Trophoblast cell (in vitro differentiated cells and primary cell): ENCODE results near the gene SAMD8.

Experiments
- DNase-seq, 2 donors: peaks; one replicate each; pipeline ENCODE4 v3.0.0-alpha.2; 2016
- H2AFZ ChIP-seq: 2 replicates; pipeline ENCODE4 v1.6.1; 2013; ENCODE audit warnings: low read length, moderate library complexity, mild to moderate bottlenecking; ENCODE audit not compliant: insufficient read depth, poor library complexity
- H2AK5ac ChIP-seq: 2 replicates; pipeline ENCODE4 v1.6.1; 2013; ENCODE audit warnings: mild to moderate bottlenecking, low read length
- H2BK120ac ChIP-seq: 2 replicates; pipeline ENCODE4 v1.6.1; 2013; ENCODE audit warnings: low read length, mild to moderate bottlenecking, moderate library complexity; ENCODE audit not compliant: insufficient read depth, poor library complexity
- H2BK12ac ChIP-seq: 2 replicates; pipeline ENCODE4 v1.6.1; 2013; ENCODE audit warnings: mild to moderate bottlenecking, low read length, moderate library complexity
- H2BK5ac ChIP-seq: 2 replicates; pipeline ENCODE4 v1.6.1; 2013; ENCODE audit warnings: low read length, low read depth, moderate library complexity, mild to moderate bottlenecking; ENCODE audit not compliant: poor library complexity
- H3K14ac ChIP-seq: 2 replicates; pipeline ENCODE4 v1.6.1; 2013; ENCODE audit warnings: mild to moderate bottlenecking, low read length
- H3K18ac ChIP-seq: 2 replicates; pipeline ENCODE4 v1.6.1; 2013; ENCODE audit warnings: mild to moderate bottlenecking, low read length
- H3K23ac ChIP-seq: 2 replicates; pipeline ENCODE4 v1.6.1; 2013; ENCODE audit warnings: low read length
- H3K27ac ChIP-seq: 2 replicates; pipeline ENCODE4 v1.5.1; 2013; ENCODE audit warnings: low read depth, mild to moderate bottlenecking, inconsistent platforms, low read length, moderate library complexity
- H3K27me3 ChIP-seq: 2 replicates; pipeline ENCODE4 v1.6.1; 2013; ENCODE audit warnings: inconsistent platforms, mild to moderate bottlenecking, low read length, moderate library complexity; ENCODE audit not compliant: insufficient read depth
- H3K36me3 ChIP-seq, 2 experiments: 1 replicate in 1 of 2; 2 replicates in 1 of 2; pipeline ENCODE4 v1.6.1; 2013; ENCODE audit warnings: low read length in 2 of 2, mild to moderate bottlenecking in 2 of 2, moderate library complexity in 1 of 2; ENCODE audit not compliant: insufficient read depth in 2 of 2, control insufficient read depth in 1 of 2
- H3K4ac ChIP-seq: 2 replicates; pipeline ENCODE4 v1.6.1; 2013; ENCODE audit warnings: low read depth, mild to moderate bottlenecking, low read length, moderate library complexity
- H3K4me1 ChIP-seq, 2 experiments: 1 replicate in 1 of 2; 2 replicates in 1 of 2; pipeline ENCODE4 v1.6.1; 2013; ENCODE audit warnings: low read length in 2 of 2, mild to moderate bottlenecking in 2 of 2, moderate library complexity in 1 of 2; ENCODE audit not compliant: insufficient read depth in 2 of 2, control insufficient read depth in 1 of 2
- H3K4me2 ChIP-seq: 2 replicates; pipeline ENCODE4 v1.6.1; 2013; ENCODE audit warnings: inconsistent platforms, mild to moderate bottlenecking, low read length, moderate library complexity
- H3K4me3 ChIP-seq: 2 replicates; pipeline ENCODE4 v1.5.1; 2013; ENCODE audit warnings: mild to moderate bottlenecking, low read depth, low read length, inconsistent platforms
- H3K79me1 ChIP-seq: one replicate; pipeline ENCODE4 v1.6.1; 2013; ENCODE audit warnings: low read length
- H3K79me2 ChIP-seq: 2 replicates; pipeline ENCODE4 v1.6.1; 2013; ENCODE audit warnings: low read length, mild to moderate bottlenecking; ENCODE audit not compliant: control insufficient read depth, insufficient read depth, poor library complexity
- H3K9ac ChIP-seq: 2 replicates; pipeline ENCODE4 v1.6.1; 2013; ENCODE audit warnings: mild to moderate bottlenecking, low read length
- H3K9me3 ChIP-seq: 2 replicates; pipeline ENCODE4 v1.6.1; 2013; ENCODE audit warnings: low read depth, mild to moderate bottlenecking, control low read depth, inconsistent platforms, low read length; ENCODE audit not compliant: insufficient read depth
- H4K12ac ChIP-seq: 2 replicates; pipeline ENCODE4 v1.6.1; 2013; ENCODE audit warnings: low read depth, mild to moderate bottlenecking, low read length, moderate library complexity
- H4K8ac ChIP-seq: 2 replicates; pipeline ENCODE4 v1.6.1; 2013; ENCODE audit warnings: low read depth, mild to moderate bottlenecking, low read length, moderate library complexity
- H4K91ac ChIP-seq: one replicate; pipeline ENCODE4 v1.6.1; 2013; ENCODE audit warnings: low read depth, mild to moderate bottlenecking, low read length, moderate library complexity
- WGBS: extraction: QIAGEN DNeasy Blood & Tissue Kit; methylation state at CpG from one replicate; pipeline ENCODE4 v1.1.7; 2013; ENCODE audit warnings: missing lambda C conversion rate; ENCODE audit not compliant: insufficient read length, insufficient coverage; ENCODE audit errors: extremely low coverage; 5-methylcytosine and 5-hydroxymethylcytosine counted together

The SAMD8 gene

GRCh38 chr10:75226095-75226494 is 114.6 kb downstream of the SAMD8 start:
- H3K9me3 ChIP-seq = no peaks in the 10 kb centered on the region
- H3K9ac ChIP-seq = no peak overlapping the region
- H3K14ac ChIP-seq = no peak overlapping the region
- H2BK12ac ChIP-seq = no peak overlapping the region
- H2AK5ac ChIP-seq = peak overlapping the region; percentile 47
- H3K4me3 ChIP-seq = no peak overlapping the region
- H3K4me2 ChIP-seq = peak overlapping the region; percentile 31
- no peak overlapping the region for H3K23ac ChIP-seq
- peak overlapping the region; percentile 86 for H3K27ac ChIP-seq
- H2AFZ ChIP-seq = no peak overlapping the region
- H3K4me1 ChIP-seq = peaks cover 19 to 24% of the 10 kb centered on the region in 2 experiments
- H3K18ac ChIP-seq = no peak overlapping the region
- H4K91ac ChIP-seq = peak overlapping the region; percentile 69
- H2BK120ac ChIP-seq = peak overlapping the region; percentile 74
- peak overlapping the region; percentile 93 for H3K4ac ChIP-seq
- no peak for DNase-seq
- no CpG with 5 or more reads among the region's 2 CpGs for WGBS
- peaks cover 9% of the 10 kb centered on the region for H3K79me1 ChIP-seq
- H4K8ac ChIP-seq = no peak overlapping the region
- peak overlapping the region; percentile 81 for H2BK5ac ChIP-seq
- peaks cover 6% of the 10 kb centered on the region for H3K79me2 ChIP-seq
- H3K36me3 ChIP-seq = peaks cover 30 to 37% of the 10 kb centered on the region in 2 experiments
- H3K27me3 ChIP-seq = no peaks in the 10 kb centered on the region
- no peak overlapping the region for H4K12ac ChIP-seq

- Histone ChIP-seq H3K18ac (no peak overlapping the region), H3K27me3 (no peaks in the 10 kb centered on the region), H3K27ac (no peak overlapping the region), H4K12ac (no peak overlapping the region), H4K91ac (peak overlapping the region; percentile 48), H4K8ac (peak overlapping the region; percentile 53), H2BK5ac (peak overlapping the region; percentile 46), H3K79me2 (peaks cover 6% of the 10 kb centered on the region), H3K79me1 (peaks cover 9% of the 10 kb centered on the region), H2BK12ac (peak overlapping the region; percentile 81), H2AFZ (no peak overlapping the region), H2BK120ac (peak overlapping the region; percentile 74), H3K4me1 (peaks cover 19 to 24% of the 10 kb centered on the region in 2 experiments), H3K9ac (no peak overlapping the region), H3K4me3 (no peak overlapping the region), H3K36me3 (peaks cover 25 to 37% of the 10 kb centered on the region in 2 experiments), H2AK5ac (peak overlapping the region; percentile 35), H3K23ac (no peak overlapping the region), H3K4ac (peak overlapping the region; percentile 93), H3K9me3 (no peaks in the 10 kb centered on the region), H3K14ac (peak overlapping the region; percentile 85), H3K4me2 (no peak overlapping the region)
- WGBS = no CpG with 5 or more reads among the region's 5 CpGs
- DNase-seq = no peak
Measured at GRCh38 chr10:75226656-75227055, 115.2 kb downstream of the SAMD8 start.

GRCh38 chr10:75228278-75228677 is 116.8 kb downstream of the SAMD8 start:
- Histone ChIP-seq H2BK120ac (no peak overlapping the region), H3K18ac (peak overlapping the region; percentile 3)

GRCh38 chr10:75228834-75229233 is 117.4 kb downstream of the SAMD8 start:
- peaks cover 11% of the 10 kb centered on the region for H3K79me1 ChIP-seq
- no peak overlapping the region for H4K91ac ChIP-seq
- H3K36me3 ChIP-seq = peaks cover 21 to 42% of the 10 kb centered on the region in 2 experiments
- H3K14ac ChIP-seq = no peak overlapping the region
- H3K9me3 ChIP-seq = no peaks in the 10 kb centered on the region
- H4K12ac ChIP-seq = no peak overlapping the region
- 100% methylated on average over 1 of the region's 4 CpGs for WGBS
- no peak overlapping the region for H3K9ac ChIP-seq
- H3K23ac ChIP-seq = no peak overlapping the region
- H3K27ac ChIP-seq = no peak overlapping the region
- H2BK5ac ChIP-seq = no peak overlapping the region
- no peak overlapping the region for H4K8ac ChIP-seq
- no peak overlapping the region for H3K4ac ChIP-seq
- H2AK5ac ChIP-seq = no peak overlapping the region
- no peak overlapping the region for H2AFZ ChIP-seq
- no peak overlapping the region for H2BK120ac ChIP-seq
- peaks cover 8% of the 10 kb centered on the region for H3K79me2 ChIP-seq
- DNase-seq = no peak
- H3K18ac ChIP-seq = no peak overlapping the region
- no peak overlapping the region for H3K4me3 ChIP-seq
- no peak overlapping the region for H3K4me2 ChIP-seq
- H3K4me1 ChIP-seq = peaks cover 28 to 34% of the 10 kb centered on the region in 2 experiments
- no peaks in the 10 kb centered on the region for H3K27me3 ChIP-seq
- no peak overlapping the region for H2BK12ac ChIP-seq

More at GRCh38 chr10:75228278-75228677, 116.8 kb downstream of the SAMD8 start:
- H3K27me3 ChIP-seq = no peaks in the 10 kb centered on the region
- H3K27ac ChIP-seq = no peak overlapping the region
- H3K36me3 ChIP-seq = peaks cover 23 to 45% of the 10 kb centered on the region in 2 experiments
- no peak overlapping the region for H3K9ac ChIP-seq
- no peak overlapping the region for H3K14ac ChIP-seq
- H2BK5ac ChIP-seq = no peak overlapping the region
- no peaks in the 10 kb centered on the region for H3K9me3 ChIP-seq
- H2AK5ac ChIP-seq = no peak overlapping the region
- no peak for DNase-seq
- no peak overlapping the region for H3K4me3 ChIP-seq
- peaks cover 9% of the 10 kb centered on the region for H3K79me1 ChIP-seq
- H2AFZ ChIP-seq = no peak overlapping the region
- H2BK12ac ChIP-seq = no peak overlapping the region
- peak overlapping the region; percentile 82 for H3K4ac ChIP-seq
- no peak overlapping the region for H4K12ac ChIP-seq
- peaks cover 6% of the 10 kb centered on the region for H3K79me2 ChIP-seq
- peaks cover 23 to 31% of the 10 kb centered on the region in 2 experiments for H3K4me1 ChIP-seq
- no peak overlapping the region for H3K4me2 ChIP-seq
- H4K91ac ChIP-seq = no peak overlapping the region
- H3K23ac ChIP-seq = no peak overlapping the region
- no CpG with 5 or more reads among the region's 3 CpGs for WGBS
- no peak overlapping the region for H4K8ac ChIP-seq
